HG03108 (cell line): ENCODE results near the gene IPO7.

Source experiments
- ATAC-seq: cut with Tn5 transposase; IDR thresholded peaks from one replicate; pipeline ENCODE4 v1.9.1; 2021; ENCODE audit warnings: moderate library complexity; ENCODE audit not compliant: unreplicated experiment

The IPO7 gene

GRCh38 chr11:9489080-9489765 lies 104.8 kb downstream of the IPO7 start:
- no peak for ATAC-seq

GRCh38 chr11:9490376-9490775 lies 105.9 kb downstream of the IPO7 start:
- ATAC-seq: no peak

GRCh38 chr11:9493492-9493891 lies 109.0 kb downstream of the IPO7 start:
- no peak for ATAC-seq

- ATAC-seq: no peak
These were observed 109.9 kb downstream of the IPO7 start for GRCh38 chr11:9494316-9494715.

GRCh38 chr11:9495803-9496514 lies 111.5 kb downstream of the IPO7 start:
- ATAC-seq: no peak
